Fibroblast of mammary gland (primary cell): ENCODE measurements around the gene ZNF644.

Source experiments
- DNase-seq: peaks from one replicate; pipeline ENCODE4 v3.0.0-alpha.2; 2010; ENCODE audit warnings: low read depth
- H3K4me3 ChIP-seq: 2 replicates; pipeline ENCODE4 v1.5.1; 2011; ENCODE audit warnings: low read depth, mild to moderate bottlenecking, low read length, moderate library complexity; ENCODE audit not compliant: control insufficient read depth
- CTCF ChIP-seq: conservative IDR thresholded peaks from 2 replicates; pipeline ENCODE4 v1.5.1; 2011; ENCODE audit warnings: low read depth, low read length, inconsistent platforms; ENCODE audit not compliant: control insufficient read depth, insufficient read depth

Gene ZNF644

GRCh38 chr1:90989990-90990389, 31.8 kb downstream of the ZNF644 start:
- no peak overlapping the region for H3K4me3 ChIP-seq

GRCh38 chr1:90989302-90989701, 32.5 kb downstream of the ZNF644 start:
- no peak for DNase-seq
- no peak overlapping the region for H3K4me3 ChIP-seq
- TF ChIP-seq CTCF = no peak

More at GRCh38 chr1:90989990-90990389, 31.8 kb downstream of the ZNF644 start:
- DNase-seq = no peak
- no peak for TF ChIP-seq CTCF

- no peak for DNase-seq
- TF ChIP-seq CTCF = no peak
- H3K4me3 ChIP-seq = no peak overlapping the region
These were observed 34.0 kb downstream of the ZNF644 start for GRCh38 chr1:90987841-90988240.

GRCh38 chr1:90986953-90987352, 34.9 kb downstream of the ZNF644 start:
- DNase-seq = no peak
- H3K4me3 ChIP-seq = no peak overlapping the region
- no peak for TF ChIP-seq CTCF

- H3K4me3 ChIP-seq = no peak overlapping the region
- DNase-seq = no peak
- TF ChIP-seq CTCF = no peak
These were observed 44.3 kb downstream of the ZNF644 start for GRCh38 chr1:90977522-90977921.

- no peak overlapping the region for H3K4me3 ChIP-seq
- TF ChIP-seq CTCF = no peak
- peak; percentile 66 for DNase-seq
These were observed 47.7 kb downstream of the ZNF644 start for GRCh38 chr1:90973897-90974798.

- no peak for TF ChIP-seq CTCF
- H3K4me3 ChIP-seq = no peak overlapping the region
- DNase-seq = no peak
These were observed 51.6 kb downstream of the ZNF644 start for GRCh38 chr1:90970208-90970607.
